ENCODE measurements around the gene SMURF2.
A peak's percentile ranks its signal among the peaks of the same experiment; 100 is the strongest.

SMURF2 gene

DNA sequence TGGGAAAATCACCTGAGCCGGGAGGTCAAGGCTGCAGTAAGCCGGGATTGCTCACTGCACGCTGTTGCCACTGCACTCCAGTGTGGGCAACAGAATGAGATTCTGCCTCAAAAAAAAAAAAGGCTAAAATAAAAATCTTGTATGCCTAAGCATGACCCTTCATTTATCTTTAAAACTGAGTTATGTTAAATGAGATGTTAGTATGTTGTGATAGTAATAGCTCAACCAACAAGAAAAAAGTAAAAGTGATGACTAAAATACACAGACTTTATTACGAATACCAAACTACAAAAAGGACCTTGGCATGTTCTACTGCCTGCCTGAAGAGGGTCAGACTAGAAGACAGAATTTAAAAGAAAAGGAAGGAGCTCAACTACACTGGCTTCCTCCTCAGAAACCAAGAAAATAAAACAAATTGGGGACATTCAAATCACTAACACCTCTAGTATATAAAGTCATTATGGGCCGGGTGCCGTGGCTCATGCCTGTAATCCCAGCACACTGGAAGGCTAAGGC lies 4.4 kb downstream of the SMURF2 start:
- H3K4me1 Mint-ChIP-seq (ENCODE audit: low read depth) = peaks cover 35% of the 10 kb centered on the region
- H3K4me3 Mint-ChIP-seq = no peak overlapping the region
- no peak overlapping the region for H3K27ac Mint-ChIP-seq
- peaks cover 10% of the 10 kb centered on the region for H3K36me3 Mint-ChIP-seq (ENCODE audit: low read depth)
- H3K27me3 Mint-ChIP-seq (ENCODE audit: low read depth) = peaks cover 4% of the 10 kb centered on the region
- peaks cover 5% of the 10 kb centered on the region for H3K9me3 Mint-ChIP-seq

DNA sequence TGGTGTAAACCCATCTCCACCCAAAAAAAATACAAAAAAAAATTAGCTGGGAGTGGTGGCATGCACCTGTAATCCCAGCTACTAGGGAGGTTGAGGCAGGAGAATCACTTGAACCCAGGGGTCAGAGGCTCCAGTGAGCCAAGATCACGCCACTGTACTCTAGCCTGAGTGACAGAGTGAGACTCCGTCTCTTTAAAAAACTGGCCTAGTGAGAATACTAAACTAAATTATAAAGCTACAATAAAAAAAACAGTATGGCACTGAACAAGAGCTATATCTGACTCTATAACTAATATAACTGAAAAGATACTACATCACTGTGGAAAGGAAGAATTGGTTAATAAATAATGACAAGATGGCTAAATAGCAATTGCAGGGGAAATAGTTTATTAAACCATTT lies 6.4 kb downstream of the SMURF2 start:
- Mint-ChIP-seq H3K36me3 (ENCODE audit: low read depth) (peaks cover 8% of the 10 kb centered on the region), H3K4me3 (no peak overlapping the region), H3K27me3 (ENCODE audit: low read depth) (peaks cover 4% of the 10 kb centered on the region), H3K4me1 (ENCODE audit: low read depth) (peaks cover 26% of the 10 kb centered on the region), H3K9me3 (peaks cover 5% of the 10 kb centered on the region), H3K27ac (no peak overlapping the region)

DNA sequence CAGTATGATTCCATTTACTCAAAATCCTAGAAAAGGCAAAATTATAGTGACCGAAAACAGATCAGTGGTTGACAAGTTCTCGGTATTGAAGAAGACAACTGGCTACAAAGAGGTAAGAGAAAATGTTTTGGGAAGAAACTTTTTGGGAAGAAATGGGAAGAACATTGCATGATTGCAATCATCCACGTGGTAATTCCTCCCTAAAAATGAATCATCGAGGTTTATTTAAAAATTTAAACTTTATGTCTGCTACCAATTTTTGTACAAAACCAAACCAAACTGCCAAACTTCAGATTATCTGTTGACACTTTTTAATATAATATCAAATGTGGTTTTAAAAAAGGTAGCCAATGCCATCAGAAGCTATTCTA lies 8.1 kb downstream of the SMURF2 start:
- H3K36me3 Mint-ChIP-seq (ENCODE audit: low read depth) = peaks cover 8% of the 10 kb centered on the region
- H3K4me3 Mint-ChIP-seq = no peak overlapping the region
- no peak overlapping the region for H3K27ac Mint-ChIP-seq
- peaks cover 18% of the 10 kb centered on the region for H3K4me1 Mint-ChIP-seq (ENCODE audit: low read depth)
- H3K9me3 Mint-ChIP-seq = peaks cover 5% of the 10 kb centered on the region
- no peaks in the 10 kb centered on the region for H3K27me3 Mint-ChIP-seq (ENCODE audit: low read depth)

DNA sequence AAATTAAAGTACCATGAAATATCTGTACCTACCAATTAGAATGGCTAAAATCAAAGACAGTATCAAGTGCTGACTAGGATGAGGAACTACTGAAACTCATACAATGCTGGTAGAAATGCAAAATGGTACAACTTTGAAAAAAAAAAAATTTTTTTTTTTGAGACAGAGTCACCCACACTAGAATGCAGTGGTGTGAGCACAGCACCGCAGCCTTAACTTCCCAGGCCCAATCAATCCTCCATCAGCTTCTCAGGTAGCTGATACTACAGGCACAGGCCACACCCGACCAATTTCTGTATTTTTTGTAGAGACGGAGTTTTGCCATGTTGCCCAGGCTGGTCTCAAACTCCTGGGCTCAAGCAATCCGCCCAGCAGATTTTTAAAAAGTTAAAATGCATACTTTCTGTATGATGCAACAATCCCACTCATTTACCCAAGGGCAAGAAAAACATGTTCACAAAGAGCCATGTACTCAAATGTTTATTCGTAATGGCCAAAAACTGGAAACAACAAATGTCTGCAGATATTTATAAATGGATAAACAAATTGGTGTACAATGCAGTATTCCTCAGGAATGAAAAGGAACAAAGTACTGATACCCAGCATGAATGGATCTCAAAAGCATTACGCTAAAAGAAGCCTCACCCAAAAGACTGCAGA lies 8.7 kb downstream of the SMURF2 start:
- no peak overlapping the region for H3K4me3 Mint-ChIP-seq
- H3K4me1 Mint-ChIP-seq (ENCODE audit: low read depth) = peaks cover 18% of the 10 kb centered on the region
- H3K9me3 Mint-ChIP-seq = peaks cover 5% of the 10 kb centered on the region
- H3K27me3 Mint-ChIP-seq (ENCODE audit: low read depth) = no peaks in the 10 kb centered on the region
- no peak overlapping the region for H3K27ac Mint-ChIP-seq
- H3K36me3 Mint-ChIP-seq (ENCODE audit: low read depth) = peaks cover 8% of the 10 kb centered on the region

DNA sequence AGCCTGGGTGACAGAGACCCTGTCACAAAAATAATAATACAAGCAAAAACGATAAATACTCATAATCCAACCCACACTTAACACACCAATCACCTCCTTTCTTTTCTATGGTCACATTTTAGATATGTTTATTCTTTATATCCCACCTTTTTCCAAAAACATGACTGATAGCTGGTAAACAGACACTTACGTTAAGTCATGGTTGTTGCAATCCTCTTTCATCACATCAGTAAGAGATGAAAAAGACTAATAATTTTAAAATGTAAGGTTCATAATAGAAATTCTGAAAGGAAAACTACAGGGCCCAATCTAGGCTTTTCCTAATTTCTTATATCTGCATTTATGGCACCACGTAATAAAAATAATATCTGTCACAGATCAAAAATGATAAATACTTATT lies 10.2 kb downstream of the SMURF2 start:
- Mint-ChIP-seq H3K36me3 (ENCODE audit: low read depth) (peaks cover 6% of the 10 kb centered on the region), H3K27ac (no peak overlapping the region), H3K27me3 (ENCODE audit: low read depth) (no peaks in the 10 kb centered on the region), H3K4me1 (ENCODE audit: low read depth) (peaks cover 15% of the 10 kb centered on the region), H3K9me3 (peaks cover 5% of the 10 kb centered on the region), H3K4me3 (no peak overlapping the region)

DNA sequence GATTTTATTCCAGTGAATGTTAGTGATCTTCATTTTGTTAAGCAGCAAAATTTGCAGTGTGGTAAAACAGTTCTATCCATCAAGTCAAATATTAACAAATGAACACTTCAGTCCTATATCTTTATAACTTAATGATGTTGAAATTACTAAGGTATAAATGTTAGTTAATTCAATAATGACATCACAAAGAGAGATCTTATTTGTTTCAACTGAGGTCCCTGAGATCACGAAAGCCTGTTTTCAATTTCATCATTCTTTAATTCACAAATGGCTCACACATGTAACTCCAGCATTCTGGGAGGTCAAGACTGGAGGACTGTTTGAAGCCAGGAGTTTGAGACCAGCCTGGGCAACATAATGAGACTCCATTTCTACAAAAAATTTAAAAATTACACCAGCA lies 13.9 kb downstream of the SMURF2 start:
- Mint-ChIP-seq H3K27ac (no peak overlapping the region), H3K9me3 (no peaks in the 10 kb centered on the region), H3K4me1 (ENCODE audit: low read depth) (peaks cover 11% of the 10 kb centered on the region)

DNA sequence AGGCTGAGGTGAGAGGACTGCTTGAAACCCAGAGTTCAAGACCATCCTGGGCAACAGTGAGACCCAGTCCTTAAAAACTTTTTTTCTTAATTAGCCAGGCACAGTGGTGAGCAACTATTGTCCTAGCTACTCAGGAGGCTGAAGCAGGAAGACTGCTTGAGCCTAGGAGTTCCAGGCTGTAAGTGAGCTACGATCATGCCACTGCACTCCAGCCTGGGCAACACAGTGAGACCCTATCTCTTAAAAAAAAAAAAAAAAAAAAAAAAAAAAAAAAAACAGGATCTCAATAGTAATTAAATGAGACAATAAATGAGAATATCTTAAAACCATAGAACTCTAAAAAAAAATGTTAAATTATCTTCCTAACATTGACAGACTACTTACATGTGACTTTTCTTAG lies 14.3 kb downstream of the SMURF2 start:
- H3K4me1 Mint-ChIP-seq (ENCODE audit: low read depth) = peaks cover 11% of the 10 kb centered on the region
- H3K27me3 Mint-ChIP-seq (ENCODE audit: low read depth) = no peaks in the 10 kb centered on the region
- no peaks in the 10 kb centered on the region for H3K9me3 Mint-ChIP-seq
- H3K4me3 Mint-ChIP-seq = no peak overlapping the region
- no peak overlapping the region for H3K27ac Mint-ChIP-seq
- no peaks in the 10 kb centered on the region for H3K36me3 Mint-ChIP-seq (ENCODE audit: low read depth)

More for the DNA sequence above, 13.9 kb downstream of the SMURF2 start:
- Mint-ChIP-seq H3K4me3 (no peak overlapping the region), H3K36me3 (ENCODE audit: low read depth) (no peaks in the 10 kb centered on the region), H3K27me3 (ENCODE audit: low read depth) (no peaks in the 10 kb centered on the region)

DNA sequence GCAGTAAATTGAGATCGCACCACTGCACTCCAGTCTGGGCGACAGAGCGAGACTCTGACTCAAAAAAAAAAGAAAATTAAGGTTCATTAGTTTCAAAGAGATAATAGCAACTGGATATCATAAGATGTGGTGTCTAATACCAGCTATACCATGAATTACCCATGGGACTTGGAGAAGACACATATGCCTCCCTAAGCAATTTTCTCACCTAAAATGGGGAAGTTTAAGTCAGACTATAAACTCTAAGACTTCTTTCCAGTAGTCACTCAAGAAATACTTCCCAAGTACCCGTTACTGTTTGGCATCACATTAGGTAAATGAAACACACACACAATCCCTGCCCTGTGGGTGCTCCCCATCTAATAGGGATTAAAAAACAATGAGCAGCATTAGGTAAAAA lies 22.6 kb downstream of the SMURF2 start:
- Mint-ChIP-seq H3K4me1 (ENCODE audit: low read depth) (peaks cover 16% of the 10 kb centered on the region), H3K27me3 (ENCODE audit: low read depth) (no peaks in the 10 kb centered on the region)

DNA sequence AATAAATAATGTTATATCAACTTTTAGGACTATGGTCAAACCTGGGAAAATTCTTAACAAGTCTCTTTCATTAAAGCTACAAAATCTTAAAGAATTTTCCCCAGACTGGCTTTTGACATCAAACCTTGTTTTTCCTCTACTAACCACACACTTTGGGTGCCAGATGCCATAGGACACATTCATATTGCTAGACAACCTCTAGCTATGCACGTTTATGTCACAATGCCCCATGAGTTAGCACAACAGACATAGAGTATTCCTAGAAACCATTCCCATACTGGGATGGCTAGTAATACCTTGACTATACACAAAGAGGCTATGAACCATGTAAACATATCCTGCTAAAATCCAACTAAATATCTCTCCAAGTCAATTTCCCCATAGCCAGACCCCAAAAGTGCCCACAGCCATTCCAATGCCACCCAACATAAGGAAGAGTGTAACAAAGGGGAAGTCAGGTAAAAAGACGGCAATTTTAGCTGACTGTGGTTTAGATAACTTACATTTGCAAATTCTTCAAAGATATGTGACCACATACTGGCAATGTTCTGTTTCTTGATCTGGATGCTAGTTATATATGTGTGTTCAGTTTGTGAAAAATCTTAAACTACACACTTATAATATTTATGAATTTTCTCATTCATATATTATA lies 23.4 kb downstream of the SMURF2 start:
- Mint-ChIP-seq H3K9me3 (no peaks in the 10 kb centered on the region), H3K27ac (no peak overlapping the region), H3K4me1 (ENCODE audit: low read depth) (peaks cover 21% of the 10 kb centered on the region), H3K4me3 (no peak overlapping the region), H3K36me3 (ENCODE audit: low read depth) (no peaks in the 10 kb centered on the region), H3K27me3 (ENCODE audit: low read depth) (no peaks in the 10 kb centered on the region)

More for the DNA sequence above, 22.6 kb downstream of the SMURF2 start:
- H3K36me3 Mint-ChIP-seq (ENCODE audit: low read depth) = no peaks in the 10 kb centered on the region
- H3K4me3 Mint-ChIP-seq = no peak overlapping the region
- no peaks in the 10 kb centered on the region for H3K9me3 Mint-ChIP-seq
- no peak overlapping the region for H3K27ac Mint-ChIP-seq

DNA sequence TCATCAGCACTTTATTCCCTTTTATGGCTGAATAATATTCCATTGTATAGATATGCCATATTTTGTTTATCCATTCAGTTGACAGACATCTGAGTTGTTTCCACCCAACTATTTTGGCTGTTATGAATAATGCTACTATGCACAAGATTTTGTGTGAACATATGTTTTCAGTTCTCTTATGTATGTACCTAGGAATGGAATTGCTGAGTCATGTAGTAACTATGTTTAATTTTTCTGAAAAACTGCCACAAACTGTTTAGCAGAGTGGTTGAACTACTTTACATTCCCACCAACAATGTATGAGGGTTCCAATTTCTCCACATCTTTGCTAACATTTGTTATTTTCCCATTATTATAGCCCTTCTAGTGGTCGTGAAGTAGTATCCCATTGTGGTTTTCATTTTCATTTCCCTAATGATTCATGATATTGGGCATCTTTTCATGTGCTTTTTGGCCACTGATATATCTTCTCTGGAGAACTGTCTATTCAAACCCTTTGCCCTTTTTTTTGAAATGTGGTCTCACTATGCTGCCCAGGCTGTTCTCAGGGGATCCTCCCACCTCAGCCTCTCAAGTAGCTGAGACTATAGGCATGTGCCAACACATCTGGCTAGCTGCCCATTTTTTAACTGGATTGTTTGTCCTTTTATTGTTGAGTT lies 26.3 kb downstream of the SMURF2 start:
- Mint-ChIP-seq H3K4me1 (ENCODE audit: low read depth) (peaks cover 23% of the 10 kb centered on the region), H3K9me3 (no peaks in the 10 kb centered on the region), H3K27ac (peak overlapping the region; percentile 67), H3K36me3 (ENCODE audit: low read depth) (no peaks in the 10 kb centered on the region), H3K27me3 (ENCODE audit: low read depth) (no peaks in the 10 kb centered on the region), H3K4me3 (no peak overlapping the region)

DNA sequence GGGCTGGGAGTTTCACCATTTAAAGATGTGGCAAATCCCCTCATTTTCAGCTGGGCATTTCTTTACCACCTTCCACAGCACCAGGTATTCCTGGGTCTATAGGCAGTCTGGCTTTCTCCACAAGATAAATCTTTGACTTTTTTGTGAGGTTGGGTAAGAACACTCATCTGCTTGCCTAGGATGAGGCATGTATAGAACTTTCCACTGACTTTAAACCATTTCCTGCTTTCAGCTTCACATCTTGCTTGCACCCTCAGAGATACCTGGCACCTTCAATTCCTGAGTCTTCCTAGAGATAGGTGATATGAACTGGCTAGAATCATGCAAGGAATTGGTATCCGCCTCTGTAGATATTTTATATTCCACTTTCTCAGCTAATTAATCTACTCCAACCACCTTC lies 27.9 kb downstream of the SMURF2 start:
- Mint-ChIP-seq H3K4me3 (no peak overlapping the region), H3K9me3 (no peaks in the 10 kb centered on the region), H3K27me3 (ENCODE audit: low read depth) (no peaks in the 10 kb centered on the region), H3K4me1 (ENCODE audit: low read depth) (peaks cover 29% of the 10 kb centered on the region), H3K36me3 (ENCODE audit: low read depth) (no peaks in the 10 kb centered on the region), H3K27ac (peak overlapping the region; percentile 13)

DNA sequence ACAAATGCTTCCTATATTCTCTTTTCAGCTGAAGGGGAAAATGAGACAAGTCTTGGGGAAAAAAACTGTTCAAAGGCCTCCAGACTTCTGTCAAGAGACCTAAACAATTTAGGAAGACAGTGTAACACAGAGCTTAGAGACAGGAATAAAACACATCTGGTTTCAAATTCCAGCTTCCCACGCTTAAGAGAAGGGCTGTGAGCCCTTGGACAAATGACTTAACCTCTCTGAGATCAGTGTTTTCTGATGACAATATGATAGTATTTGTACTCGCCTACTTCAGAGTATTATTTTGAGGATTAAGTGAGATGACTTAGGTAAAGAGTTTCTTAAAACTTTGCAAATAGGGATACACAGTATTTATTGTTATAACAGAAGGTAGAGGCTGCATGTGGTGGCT lies 29.5 kb downstream of the SMURF2 start:
- H3K4me1 Mint-ChIP-seq (ENCODE audit: low read depth) = peaks cover 42% of the 10 kb centered on the region
- no peak overlapping the region for H3K4me3 Mint-ChIP-seq
- H3K27me3 Mint-ChIP-seq (ENCODE audit: low read depth) = no peaks in the 10 kb centered on the region
- no peaks in the 10 kb centered on the region for H3K36me3 Mint-ChIP-seq (ENCODE audit: low read depth)
- no peaks in the 10 kb centered on the region for H3K9me3 Mint-ChIP-seq
- no peak overlapping the region for H3K27ac Mint-ChIP-seq

DNA sequence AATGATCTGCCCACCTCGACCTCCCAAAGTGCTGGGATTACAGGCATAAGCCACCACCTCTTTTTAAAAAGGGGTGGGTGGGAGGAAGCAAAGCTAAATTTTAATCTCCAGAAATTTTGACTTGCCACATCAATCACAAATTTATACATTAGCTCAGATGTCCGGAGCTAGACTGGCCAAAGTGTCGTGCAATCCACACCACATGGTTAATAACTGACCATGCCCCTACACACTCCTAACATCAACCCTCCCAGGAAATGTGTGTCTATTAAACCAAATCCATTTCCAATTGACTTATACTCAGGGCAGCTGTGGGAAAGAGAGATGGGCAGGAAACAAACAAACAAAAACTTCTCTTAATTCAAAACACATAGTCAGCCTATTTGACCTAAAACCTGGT lies 29.9 kb downstream of the SMURF2 start:
- Mint-ChIP-seq H3K4me3 (no peak overlapping the region), H3K27ac (peak overlapping the region; percentile 3), H3K4me1 (ENCODE audit: low read depth) (peaks cover 45% of the 10 kb centered on the region), H3K9me3 (no peaks in the 10 kb centered on the region), H3K27me3 (ENCODE audit: low read depth) (no peaks in the 10 kb centered on the region), H3K36me3 (ENCODE audit: low read depth) (peaks cover 2% of the 10 kb centered on the region)

DNA sequence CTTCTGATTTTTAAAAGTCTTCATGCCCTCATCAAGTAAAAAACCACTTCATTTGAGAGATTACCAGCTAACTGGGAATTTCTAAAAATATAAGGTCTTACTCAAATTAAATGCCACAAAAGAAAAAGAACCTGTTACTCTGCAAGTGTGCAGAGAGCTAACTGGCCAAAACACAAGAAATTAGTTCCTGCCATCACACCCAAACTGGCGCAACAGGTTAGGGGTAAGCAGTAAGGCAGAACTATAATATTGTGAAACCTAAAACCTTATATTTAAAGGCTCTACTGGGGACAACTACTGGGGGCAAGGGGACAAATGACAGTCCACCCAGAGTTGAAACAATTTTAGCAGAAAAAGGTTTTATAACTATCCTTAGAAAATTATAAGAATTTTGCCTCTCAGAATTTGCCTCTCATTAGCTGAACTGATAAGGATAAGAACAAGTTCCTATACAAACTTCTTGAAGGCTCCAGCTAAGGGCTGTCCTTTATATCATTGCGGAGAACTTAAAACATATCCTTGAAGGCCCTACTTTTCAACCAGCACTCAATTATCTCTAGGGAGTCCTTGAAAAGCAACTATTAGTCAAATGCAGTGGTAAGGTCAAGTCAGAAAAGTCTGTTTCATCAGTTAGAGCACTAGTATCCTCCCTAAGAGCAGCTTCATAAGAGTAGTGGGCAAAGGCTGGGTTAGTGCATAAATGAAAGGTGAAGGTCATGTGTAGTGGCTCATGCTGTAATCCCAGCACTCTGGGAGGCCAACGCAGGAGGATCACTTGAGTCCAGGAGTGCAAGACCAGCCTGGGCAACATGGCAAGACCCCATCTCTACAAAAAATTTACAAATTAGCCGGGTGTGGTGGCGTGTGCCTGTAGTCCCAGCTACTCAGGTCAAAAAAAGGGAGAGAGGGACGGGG lies 31.5 kb downstream of the SMURF2 start:
- Mint-ChIP-seq H3K9me3 (no peaks in the 10 kb centered on the region), H3K27ac (no peak overlapping the region), H3K4me1 (ENCODE audit: low read depth) (peaks cover 39% of the 10 kb centered on the region), H3K4me3 (no peak overlapping the region), H3K36me3 (ENCODE audit: low read depth) (peaks cover 2% of the 10 kb centered on the region), H3K27me3 (ENCODE audit: low read depth) (no peaks in the 10 kb centered on the region)

Measured in T-helper 1 cell treated with Interleukin-12 subunit alpha and Interleukin-12 subunit beta and Interleukin-4 antibody, amounts not matched to agents 30 μg/mL and 1 μg/mL, for 36 hours (primary cell).